GM12878 (cell line): ENCODE data around the gene IER3. TPM values are rescaled to one million over a fixed set of nuclear protein-coding genes. Genes with fewer than 3 reads are reported as not detected.

Source experiments
- CREM ChIP-seq: IDR thresholded peaks from 2 replicates; pipeline ENCODE4 v1.6.1; 2014; ENCODE audit warnings: antibody characterized with exemption, low read depth
- CTCF ChIP-seq, 3 experiments: IDR thresholded peaks in 2 of 3; conservative IDR thresholded peaks in 1 of 3; 2 replicates each; pipeline ENCODE4 v1.5.1; 2011; ENCODE audit warnings: low read depth in 3 of 3, low read length in 3 of 3, mild to moderate bottlenecking in 3 of 3, control low read depth in 2 of 3, moderate library complexity in 2 of 3, inconsistent platforms in 1 of 3, mixed read lengths in 1 of 3; ENCODE audit not compliant: control insufficient read depth in 2 of 3, insufficient read depth in 1 of 3; ENCODE audit errors: extremely low read depth in 1 of 3
- DPF2 ChIP-seq: fragments of 450-650 bp; IDR thresholded peaks from 2 replicates; pipeline ENCODE4 v1.6.1; 2017; ENCODE audit warnings: mild to moderate bottlenecking
- E4F1 ChIP-seq: fragments of 450-650 bp; IDR thresholded peaks from 2 replicates; pipeline ENCODE4 v1.6.1; 2018; ENCODE audit warnings: borderline replicate concordance, mild to moderate bottlenecking; ENCODE audit not compliant: partially characterized antibody
- EED ChIP-seq: sonication (generic); IDR thresholded peaks from 2 replicates; pipeline ENCODE4 v1.6.1; 2016; ENCODE audit warnings: antibody characterized with exemption, low read depth
- GATAD2B ChIP-seq: fragments of 450-650 bp; conservative IDR thresholded peaks from 2 replicates; pipeline ENCODE4 v1.6.1; 2017; ENCODE audit warnings: low read depth, mild to moderate bottlenecking, moderate library complexity
- IKZF1 ChIP-seq: fragments of 450-650 bp; conservative IDR thresholded peaks from 2 replicates; pipeline ENCODE4 v1.6.1; 2017; ENCODE audit warnings: antibody characterized with exemption, mild to moderate bottlenecking
- MYB ChIP-seq: fragments of 150-350 bp; IDR thresholded peaks from 2 replicates; pipeline ENCODE4 v1.6.1; 2014; ENCODE audit warnings: mild to moderate bottlenecking, low read depth, low read length, borderline replicate concordance
- SMARCA5 ChIP-seq: fragments of 450-650 bp; IDR thresholded peaks from 2 replicates; pipeline ENCODE4 v1.6.1; 2017; ENCODE audit warnings: mild to moderate bottlenecking
- SUZ12 ChIP-seq: fragments of 200-600 bp; sonication (generic); IDR thresholded peaks from one replicate; pipeline ENCODE4 v1.6.1; 2018; ENCODE audit warnings: antibody characterized with exemption, mild to moderate bottlenecking; ENCODE audit not compliant: unreplicated experiment
- TCF7 ChIP-seq: IDR thresholded peaks from 2 replicates; pipeline ENCODE4 v1.6.1; 2014; ENCODE audit warnings: antibody characterized with exemption, borderline replicate concordance
- USF2 ChIP-seq: IDR thresholded peaks from 2 replicates; pipeline ENCODE4 v1.6.1; 2011; ENCODE audit warnings: low read depth, low read length, improper control_type of control experiment, borderline replicate concordance
- YY1 ChIP-seq: IDR thresholded peaks from 2 replicates; pipeline ENCODE4 v1.6.1; 2011; ENCODE audit warnings: low read depth, mild to moderate bottlenecking, low read length
- ZNF274 ChIP-seq: IDR thresholded peaks from one replicate; pipeline ENCODE4 v1.8.0; 2011; ENCODE audit not compliant: insufficient read length, insufficient read depth
- ZNF622 ChIP-seq: fragments of 450-650 bp; IDR thresholded peaks from 2 replicates; pipeline ENCODE4 v1.6.1; 2017; ENCODE audit warnings: mild to moderate bottlenecking, inconsistent platforms
- polyA plus RNA-seq, 11 experiments: library from polyadenylated mRNA; depleted of rRNA in 4 of 11; unstranded in 6 of 11; stranded (reverse) in 5 of 11; fragments of >200 nt; fragmentation: Nextera tagmentation in 4 of 11; fragmentation: Illumina TruSeq in 1 of 11; extraction: Ambion mirVana in 4 of 11; extraction: Trizol in 1 of 11; gene quantifications; 1 replicate in 1 of 11; 2 replicates in 10 of 11; pipeline versions ENCODE4 v1.2.1 to v1.2.3, GENCODE V29; 2011 to 2016; ENCODE audit warnings: inconsistent platforms in 2 of 11, missing spikeins in 2 of 11, low read depth in 1 of 11
- total RNA-seq, 4 experiments: library from RNA; depleted of rRNA in 3 of 4; stranded (reverse); fragments of >200 nt in 3 of 4; fragmentation: Illumina TruSeq in 1 of 4; extraction: Trizol in 1 of 4; gene quantifications; 2 replicates each; pipeline versions ENCODE4 v1.2.1 to v1.2.3, GENCODE V29; 2013 to 2021
- TF ChIP-seq, protein P1 (sequence below): IDR thresholded peaks from 2 replicates; pipeline ENCODE4 v1.6.1; 2012; ENCODE audit warnings: improper control_type of control experiment, low read depth, low read length; ENCODE audit not compliant: insufficient replicate concordance
- TF ChIP-seq, protein P2 (sequence below): IDR thresholded peaks from 2 replicates; pipeline ENCODE4 v1.6.1; 2012; ENCODE audit warnings: low read depth, low read length, improper control_type of control experiment

IER3 gene
- total and polyA plus RNA-seq, 10 of the 15 experiments (the other 5 are each of a cell fraction or from before 2014, with no cell fraction given), result 1.9 to 100 (median 32.3) TPM

- TF ChIP-seq CTCF (IDR thresholded peaks at IDR 0.05 in 2 of 3, conservative IDR thresholded peaks at IDR 0.05 in 1 of 3; ENCODE audit: control insufficient read depth in 2 of 3, extremely low read depth in 1 of 3, insufficient read depth in 1 of 3, low read depth in 3 of 3, low read length in 3 of 3) (no peak), IKZF1 (peak; percentile 94), ZNF274 (no peak), YY1 (peak; percentile 83), CREM (peak; percentile 71), SMARCA5 (peak; percentile 68; the same call in 1 of the 2 replicates), ZNF622 (no peak), EED (peak; percentile 94), GATAD2B (peak; percentile 71; the same call in 1 of the 2 replicates), DPF2 (peak; percentile 65; the same call in 1 of the 2 replicates), E4F1 (peak; percentile 20), USF2 (no peak), MYB (no peak), SUZ12 (no peak), TCF7 (no peak)
- TF ChIP-seq, protein P1, sequence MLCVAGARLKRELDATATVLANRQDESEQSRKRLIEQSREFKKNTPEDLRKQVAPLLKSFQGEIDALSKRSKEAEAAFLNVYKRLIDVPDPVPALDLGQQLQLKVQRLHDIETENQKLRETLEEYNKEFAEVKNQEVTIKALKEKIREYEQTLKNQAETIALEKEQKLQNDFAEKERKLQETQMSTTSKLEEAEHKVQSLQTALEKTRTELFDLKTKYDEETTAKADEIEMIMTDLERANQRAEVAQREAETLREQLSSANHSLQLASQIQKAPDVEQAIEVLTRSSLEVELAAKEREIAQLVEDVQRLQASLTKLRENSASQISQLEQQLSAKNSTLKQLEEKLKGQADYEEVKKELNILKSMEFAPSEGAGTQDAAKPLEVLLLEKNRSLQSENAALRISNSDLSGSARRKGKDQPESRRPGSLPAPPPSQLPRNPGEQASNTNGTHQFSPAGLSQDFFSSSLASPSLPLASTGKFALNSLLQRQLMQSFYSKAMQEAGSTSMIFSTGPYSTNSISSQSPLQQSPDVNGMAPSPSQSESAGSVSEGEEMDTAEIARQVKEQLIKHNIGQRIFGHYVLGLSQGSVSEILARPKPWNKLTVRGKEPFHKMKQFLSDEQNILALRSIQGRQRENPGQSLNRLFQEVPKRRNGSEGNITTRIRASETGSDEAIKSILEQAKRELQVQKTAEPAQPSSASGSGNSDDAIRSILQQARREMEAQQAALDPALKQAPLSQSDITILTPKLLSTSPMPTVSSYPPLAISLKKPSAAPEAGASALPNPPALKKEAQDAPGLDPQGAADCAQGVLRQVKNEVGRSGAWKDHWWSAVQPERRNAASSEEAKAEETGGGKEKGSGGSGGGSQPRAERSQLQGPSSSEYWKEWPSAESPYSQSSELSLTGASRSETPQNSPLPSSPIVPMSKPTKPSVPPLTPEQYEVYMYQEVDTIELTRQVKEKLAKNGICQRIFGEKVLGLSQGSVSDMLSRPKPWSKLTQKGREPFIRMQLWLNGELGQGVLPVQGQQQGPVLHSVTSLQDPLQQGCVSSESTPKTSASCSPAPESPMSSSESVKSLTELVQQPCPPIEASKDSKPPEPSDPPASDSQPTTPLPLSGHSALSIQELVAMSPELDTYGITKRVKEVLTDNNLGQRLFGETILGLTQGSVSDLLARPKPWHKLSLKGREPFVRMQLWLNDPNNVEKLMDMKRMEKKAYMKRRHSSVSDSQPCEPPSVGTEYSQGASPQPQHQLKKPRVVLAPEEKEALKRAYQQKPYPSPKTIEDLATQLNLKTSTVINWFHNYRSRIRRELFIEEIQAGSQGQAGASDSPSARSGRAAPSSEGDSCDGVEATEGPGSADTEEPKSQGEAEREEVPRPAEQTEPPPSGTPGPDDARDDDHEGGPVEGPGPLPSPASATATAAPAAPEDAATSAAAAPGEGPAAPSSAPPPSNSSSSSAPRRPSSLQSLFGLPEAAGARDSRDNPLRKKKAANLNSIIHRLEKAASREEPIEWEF, result no peak
- TF ChIP-seq, protein P2, sequence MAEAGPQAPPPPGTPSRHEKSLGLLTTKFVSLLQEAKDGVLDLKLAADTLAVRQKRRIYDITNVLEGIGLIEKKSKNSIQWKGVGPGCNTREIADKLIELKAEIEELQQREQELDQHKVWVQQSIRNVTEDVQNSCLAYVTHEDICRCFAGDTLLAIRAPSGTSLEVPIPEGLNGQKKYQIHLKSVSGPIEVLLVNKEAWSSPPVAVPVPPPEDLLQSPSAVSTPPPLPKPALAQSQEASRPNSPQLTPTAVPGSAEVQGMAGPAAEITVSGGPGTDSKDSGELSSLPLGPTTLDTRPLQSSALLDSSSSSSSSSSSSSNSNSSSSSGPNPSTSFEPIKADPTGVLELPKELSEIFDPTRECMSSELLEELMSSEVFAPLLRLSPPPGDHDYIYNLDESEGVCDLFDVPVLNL, result no peak
These were observed 37.5 kb upstream of the IER3 start (continued) for GRCh38 chr6:30781743-30782424.
